HG03097 (cell line): ENCODE data around the gene WDR70.

Experiments used
- ATAC-seq: cut with Tn5 transposase; IDR thresholded peaks from one replicate; pipeline ENCODE4 v1.9.1; 2021; ENCODE audit not compliant: unreplicated experiment, low FRiP score

Gene WDR70

GRCh38 chr5:37716405-37716804, 337.3 kb downstream of the WDR70 start:
- no peak for ATAC-seq

DNA sequence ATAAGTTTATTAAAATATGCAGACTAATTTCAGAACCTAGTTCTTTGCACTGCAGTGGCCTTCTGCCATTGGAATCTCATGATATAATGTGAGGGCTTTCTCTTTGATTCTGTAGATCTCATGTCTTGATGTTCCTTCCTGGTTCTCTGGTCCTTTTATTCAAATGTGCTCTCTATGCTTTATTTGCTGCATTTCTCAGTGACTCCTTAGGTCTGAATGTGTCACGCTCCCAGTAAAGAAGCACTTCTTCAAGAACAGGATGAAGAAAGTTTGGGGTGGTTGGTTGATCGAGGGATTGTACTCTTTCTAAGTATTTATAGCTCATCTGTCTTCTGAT, 338.1 kb downstream of the WDR70 start:
- no peak for ATAC-seq

- no peak for ATAC-seq
Observed at GRCh38 chr5:37717613-37718431, 338.7 kb downstream of the WDR70 start.

- ATAC-seq = no peak
Observed at GRCh38 chr5:37720550-37720952, 341.4 kb downstream of the WDR70 start.

- ATAC-seq = peak; percentile 72
Observed at GRCh38 chr5:37721447-37721871, 342.3 kb downstream of the WDR70 start.

- ATAC-seq = peak; percentile 74
Observed at GRCh38 chr5:37722236-37723161, 343.4 kb downstream of the WDR70 start.

DNA sequence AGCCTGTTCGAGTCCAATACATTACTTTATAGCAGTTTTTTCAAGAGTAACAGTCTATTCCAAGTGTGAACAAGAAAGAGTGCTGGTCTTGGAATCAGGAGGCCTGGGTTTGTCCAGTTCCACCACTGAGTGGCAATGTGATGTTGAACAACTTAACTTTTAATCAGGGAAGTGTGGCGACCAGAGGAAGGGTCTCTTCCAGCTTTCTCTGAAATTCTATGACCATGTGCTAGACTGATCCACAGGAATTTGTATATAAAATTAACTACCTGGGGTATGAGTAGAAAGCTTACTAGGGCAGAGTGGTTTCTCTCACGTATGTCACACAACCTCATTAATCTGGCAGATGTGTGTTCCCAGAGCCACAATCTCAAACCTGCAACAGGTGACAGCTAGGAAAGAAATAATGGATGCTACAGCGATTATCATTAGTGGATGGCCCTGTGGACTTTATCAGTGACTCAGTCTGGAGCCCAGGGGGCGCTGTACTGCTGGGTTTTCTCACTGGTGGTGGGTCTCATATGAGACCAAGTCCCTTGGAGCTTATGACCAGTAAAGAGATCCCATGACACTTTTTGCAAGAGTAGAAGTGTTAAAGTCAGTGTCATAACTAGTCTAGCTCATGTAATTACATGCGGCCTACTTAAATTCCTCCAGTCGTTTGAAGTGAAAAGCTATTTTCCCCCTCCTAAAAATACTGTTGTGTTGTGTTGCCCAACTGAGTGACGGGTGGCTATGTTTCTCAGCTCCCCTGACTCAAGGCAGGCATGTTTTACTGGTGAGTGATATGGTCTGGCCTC, 344.2 kb downstream of the WDR70 start:
- no peak for ATAC-seq

DNA sequence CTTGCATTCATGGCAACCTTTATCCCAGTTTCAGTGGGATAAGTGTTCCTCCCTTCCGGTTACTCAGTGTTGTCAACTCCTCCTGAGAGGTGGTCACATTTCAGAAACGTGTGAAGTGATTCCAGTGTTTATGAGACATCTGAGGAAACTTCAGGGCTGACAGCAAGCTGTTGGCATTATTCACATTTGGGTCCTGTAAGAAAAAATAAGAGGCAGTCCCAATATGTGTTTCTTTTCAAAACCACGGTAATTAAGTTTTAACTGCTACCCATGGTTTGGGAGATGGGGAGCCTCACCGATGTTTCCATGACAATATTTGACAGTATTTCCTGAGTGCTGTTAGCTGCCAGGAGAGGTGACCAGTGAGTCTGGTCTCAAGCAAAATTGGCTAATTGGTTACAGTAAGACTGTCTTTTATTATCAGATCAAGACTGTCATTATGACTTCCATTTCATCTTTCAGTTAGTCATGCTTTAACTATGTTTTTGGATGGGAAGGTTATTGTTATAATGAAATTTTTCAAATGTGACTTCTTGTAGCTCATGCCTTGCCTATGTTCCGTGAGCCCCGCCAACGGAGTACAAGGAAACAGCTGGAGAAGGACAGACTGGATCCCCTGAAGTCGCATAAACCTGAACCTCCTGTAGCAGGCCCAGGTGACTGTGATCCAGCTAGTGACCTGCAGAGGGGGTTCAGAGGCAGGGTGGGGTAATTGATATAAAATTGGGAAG, 345.4 kb downstream of the WDR70 start:
- no peak for ATAC-seq

DNA sequence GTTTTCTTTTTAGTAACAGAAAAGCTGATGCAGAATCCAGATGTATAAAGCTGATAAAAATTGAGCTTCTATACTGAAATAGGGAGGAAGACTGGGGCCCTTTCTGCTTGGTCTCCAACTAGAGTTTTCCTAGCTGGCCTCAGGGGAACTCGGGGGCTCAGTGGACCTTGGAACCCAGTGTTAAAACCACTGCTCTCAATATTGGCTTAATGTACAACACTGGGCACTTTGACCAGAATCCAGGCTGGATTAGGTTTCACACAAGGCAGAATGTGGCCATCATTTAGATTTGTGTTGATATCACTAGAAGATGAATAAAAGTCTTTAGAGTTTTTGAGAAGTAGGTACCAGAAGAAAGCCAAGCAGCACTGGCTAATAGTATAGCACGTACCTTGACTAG, 346.1 kb downstream of the WDR70 start:
- no peak for ATAC-seq

DNA sequence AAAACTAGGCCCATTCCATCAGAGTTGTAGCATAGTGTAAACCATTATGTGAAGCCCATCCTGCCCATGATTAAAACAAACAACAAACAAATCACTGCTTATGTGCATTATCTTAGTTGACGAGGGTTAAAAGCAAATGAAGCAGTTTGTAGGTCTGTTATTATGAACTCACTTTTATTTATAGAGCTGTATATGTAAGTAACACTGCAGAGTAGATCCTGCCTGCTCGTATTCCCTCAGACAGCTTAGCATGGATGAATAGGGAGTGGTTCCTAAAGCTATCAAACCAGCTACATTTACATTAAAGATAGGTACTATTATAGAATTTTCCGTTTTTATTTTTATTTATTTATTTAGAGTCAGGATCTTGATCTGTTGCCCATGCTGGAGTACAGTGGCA, 348.1 kb downstream of the WDR70 start:
- no peak for ATAC-seq

- ATAC-seq = no peak
Observed at GRCh38 chr5:37730896-37731455, 351.9 kb downstream of the WDR70 start.

DNA sequence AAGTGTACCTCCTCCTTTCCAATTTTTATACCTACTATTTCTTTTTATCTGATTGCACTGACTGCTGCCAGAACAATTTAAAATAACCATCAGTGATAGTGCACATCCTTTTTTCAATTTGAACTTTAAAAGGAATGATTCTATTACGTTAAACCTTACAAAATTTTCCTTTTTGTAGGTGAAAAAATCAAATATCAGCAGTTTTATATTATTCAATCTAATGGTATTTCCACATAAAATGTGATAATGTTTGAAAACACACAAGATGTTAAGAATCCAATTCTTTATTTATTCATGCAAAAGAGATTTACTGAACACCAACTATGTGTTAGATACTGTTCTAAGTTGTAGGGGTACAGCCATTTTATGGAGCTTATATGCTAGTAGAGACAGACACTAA, 355.0 kb downstream of the WDR70 start:
- ATAC-seq = no peak

- no peak for ATAC-seq
Observed at GRCh38 chr5:37735649-37736347, 356.7 kb downstream of the WDR70 start.

DNA sequence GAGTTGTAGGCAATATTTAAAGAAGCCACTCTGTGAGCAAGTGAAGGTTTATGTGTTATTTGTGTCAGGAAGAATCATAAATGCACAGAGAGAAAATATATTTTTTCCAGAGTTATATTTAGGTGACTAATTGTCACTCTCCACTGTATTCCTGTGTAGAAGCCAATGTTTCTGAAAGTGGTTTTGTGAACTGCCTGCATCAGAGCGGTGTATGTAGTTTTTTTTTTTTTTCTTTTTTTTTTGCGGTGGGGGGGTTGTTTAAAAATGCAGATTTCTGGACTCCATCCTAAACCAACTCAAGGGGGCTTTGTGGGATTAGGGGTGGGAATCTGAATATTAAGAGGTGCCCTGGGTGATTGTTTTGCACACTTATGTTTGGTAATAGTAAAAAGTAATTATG, 357.3 kb downstream of the WDR70 start:
- no peak for ATAC-seq

- ATAC-seq = no peak
Observed at GRCh38 chr5:37737326-37738056, 358.4 kb downstream of the WDR70 start.

DNA sequence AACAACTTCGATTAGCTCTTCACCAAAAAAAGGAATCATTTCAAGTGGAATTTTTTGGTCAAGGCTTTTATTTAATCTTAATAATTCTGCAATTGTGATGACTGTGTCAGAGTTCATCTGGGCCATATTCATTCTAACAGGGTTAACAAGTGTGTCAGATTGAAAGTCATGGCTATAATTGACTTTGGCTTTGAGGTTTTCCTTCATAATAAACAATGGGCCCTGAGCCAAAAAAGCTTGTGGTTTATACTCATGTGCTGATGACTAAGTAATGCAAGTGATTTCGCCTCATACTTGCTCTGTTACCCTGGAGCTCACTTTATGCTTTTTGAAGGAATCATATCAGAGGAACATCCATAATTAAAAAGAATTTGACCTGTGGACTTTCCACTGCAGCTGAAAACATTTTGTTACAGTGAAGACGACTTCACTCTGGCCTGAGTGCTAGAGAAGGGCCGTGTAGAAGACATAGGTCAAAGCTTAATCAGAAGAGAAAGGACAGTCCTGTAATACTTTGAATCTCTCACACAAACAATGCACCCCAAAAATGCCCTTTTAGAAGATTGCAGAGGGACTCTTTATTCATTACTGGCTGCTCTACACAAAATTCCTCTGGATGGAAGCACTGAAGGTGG, 359.1 kb downstream of the WDR70 start:
- ATAC-seq = no peak

- ATAC-seq = no peak
Observed at GRCh38 chr5:37738865-37739488, 359.9 kb downstream of the WDR70 start.

- ATAC-seq = no peak
Observed at GRCh38 chr5:37739817-37740261, 360.7 kb downstream of the WDR70 start.
